Stomach smooth muscle (tissue), 2 donors: ENCODE results near the gene ABCD1.
"Not testable (repeated sequence)": the region's sequence is repeated elsewhere in the genome, so short reads cannot be mapped to it uniquely, and the experiment has no call there.

ENCODE experiments used
- H3K27ac ChIP-seq: one replicate; pipeline ENCODE4 v1.7.0; 2013; ENCODE audit warnings: mild to moderate bottlenecking, low read length, inconsistent platforms
- H3K27me3 ChIP-seq, 2 donors: one replicate each; pipeline ENCODE4 v1.7.0; 2013; ENCODE audit warnings: low read length in 2 of 2; ENCODE audit not compliant: insufficient read depth in 2 of 2, control insufficient read depth in 1 of 2
- H3K36me3 ChIP-seq, 2 donors: one replicate each; pipeline ENCODE4 v1.7.0; 2013; ENCODE audit warnings: low read length in 2 of 2; ENCODE audit not compliant: control insufficient read depth in 2 of 2, insufficient read depth in 2 of 2
- H3K4me1 ChIP-seq: one replicate; pipeline ENCODE4 v1.7.0; 2013; ENCODE audit warnings: low read length; ENCODE audit not compliant: control insufficient read depth, insufficient read depth
- H3K4me3 ChIP-seq, 2 donors: one replicate each; pipeline ENCODE4 v1.7.0; 2013; ENCODE audit warnings: low read length in 2 of 2
- H3K9ac ChIP-seq, 2 donors: one replicate each; pipeline ENCODE4 v1.7.0; 2013; ENCODE audit warnings: low read length in 2 of 2, mild to moderate bottlenecking in 1 of 2
- H3K9me3 ChIP-seq, 2 donors: one replicate each; pipeline ENCODE4 v1.7.0; 2013; ENCODE audit warnings: low read length in 2 of 2; ENCODE audit not compliant: control insufficient read depth in 2 of 2
- donor health status: healthy.
- donor health status: Pancreatic carcinoma.

ABCD1 gene

DNA sequence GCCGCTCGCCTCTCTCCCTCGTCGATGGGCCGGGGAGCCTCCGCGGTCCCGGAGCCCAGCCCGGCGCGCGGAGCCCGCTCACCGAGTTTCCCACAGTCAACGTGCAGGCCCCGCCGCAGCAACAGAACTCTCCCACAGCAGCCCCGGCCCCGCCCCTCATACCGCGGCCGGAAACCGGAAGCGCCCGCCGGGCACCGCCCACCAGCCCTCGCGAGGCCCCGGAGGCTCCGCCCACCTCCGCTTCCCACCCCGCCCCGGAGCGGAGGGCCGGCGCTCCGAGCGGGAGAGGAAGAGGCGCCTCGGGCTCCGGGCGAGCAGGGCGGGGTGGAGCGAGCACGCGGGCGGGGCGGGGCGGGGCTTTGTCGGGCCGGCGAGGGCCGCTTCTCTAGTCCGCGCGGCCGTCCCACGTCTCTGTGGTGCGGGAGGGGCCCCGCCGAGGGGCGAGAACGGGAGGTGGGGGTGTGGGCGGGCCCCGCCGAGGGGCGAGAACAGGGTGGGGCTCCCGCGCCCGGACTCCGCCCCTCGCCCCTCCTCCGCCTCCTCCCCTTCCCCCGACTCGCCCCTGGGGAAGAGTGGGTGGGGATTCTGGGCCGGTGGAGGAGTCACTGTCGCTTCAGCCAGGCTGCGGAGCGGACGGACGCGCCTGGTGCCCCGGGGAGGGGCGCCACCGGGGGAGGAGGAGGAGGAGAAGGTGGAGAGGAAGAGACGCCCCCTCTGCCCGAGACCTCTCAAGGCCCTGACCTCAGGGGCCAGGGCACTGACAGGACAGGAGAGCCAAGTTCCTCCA, at the start of gene ABCD1, which contains the start of gene BCAP31:
Gene ABCD1, plus strand, starts transcription at position 605 of the 787 bp plus-strand sequence. CDS start 411 bp downstream, outside the sequence.
Gene BCAP31, minus strand, starts transcription at position 136 of the 787 bp plus-strand sequence. CDS start 1,143 bp downstream, outside the sequence.
- Histone ChIP-seq H3K27me3 (peaks cover 0 to 12% of the 10 kb centered on the region in 2 donors), H3K27ac (peak within 1 kb of the TSS; percentile 76), H3K9ac (peak within 1 kb of the TSS; percentile 69 to 74), H3K4me3 (peak within 1 kb of the TSS; percentile 62 to 74), H3K9me3 (no peaks in the 10 kb centered on the region), H3K4me1 (peaks cover 57% of the 10 kb centered on the region), H3K36me3 (peaks cover 10 to 11% of the 10 kb centered on the region in 2 donors)

GRCh38 chrX:153681175-153681574, 43.5 kb upstream of the ABCD1 start:
- no peak overlapping the region for H3K4me3 ChIP-seq
- H3K36me3 ChIP-seq, result no peaks in the 10 kb centered on the region
- H3K27ac ChIP-seq, result no peak overlapping the region
- no peaks in the 10 kb centered on the region for H3K9me3 ChIP-seq
- no peak overlapping the region for H3K9ac ChIP-seq
- H3K27me3 ChIP-seq, result peaks cover 0 to 4% of the 10 kb centered on the region in 2 donors
- no peaks in the 10 kb centered on the region for H3K4me1 ChIP-seq

GRCh38 chrX:153683486-153683885, 41.2 kb upstream of the ABCD1 start:
- not testable (repeated sequence) for H3K27ac ChIP-seq, H3K9me3 ChIP-seq, H3K27me3 ChIP-seq, H3K4me1 ChIP-seq, H3K36me3 ChIP-seq, H3K4me3 ChIP-seq, H3K9ac ChIP-seq

DNA sequence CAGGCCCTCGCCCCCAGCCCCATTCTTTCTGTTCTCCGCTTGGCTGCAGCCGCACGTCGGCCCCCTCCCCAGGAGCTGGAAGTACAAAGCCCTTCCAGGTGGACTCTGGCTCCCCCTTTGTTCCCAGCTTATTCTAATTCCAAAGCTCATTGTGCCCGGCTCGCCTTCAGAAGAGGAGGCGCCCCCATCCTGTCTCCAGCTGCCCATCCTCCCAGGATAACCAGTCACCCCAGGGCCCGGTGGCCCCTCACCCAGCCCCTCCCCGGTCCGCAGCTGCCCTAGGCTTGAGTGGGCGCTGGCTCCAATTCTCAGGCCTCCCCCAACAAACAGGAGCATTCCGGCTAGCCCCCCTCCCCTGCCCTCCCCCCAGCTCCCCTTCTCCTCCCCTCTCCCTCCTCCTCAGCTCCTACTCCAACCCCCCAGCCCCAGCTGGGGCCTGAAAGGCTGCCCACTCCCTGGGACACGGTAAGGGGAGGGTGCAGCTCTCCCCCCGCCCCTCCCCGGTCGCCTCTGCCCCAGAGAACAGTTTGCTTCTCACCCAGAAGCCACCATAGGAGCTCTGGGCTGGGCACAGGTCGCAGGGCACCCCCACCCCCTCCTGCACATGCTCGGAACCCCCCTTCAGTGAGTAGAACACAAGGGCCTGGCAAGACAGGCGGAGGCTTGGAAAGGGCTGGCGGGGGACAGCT, 40.0 kb upstream of the ABCD1 start:
- Histone ChIP-seq H3K27me3 (peaks cover 0 to 4% of the 10 kb centered on the region in 2 donors), H3K9ac (no peak overlapping the region), H3K4me3 (no peak overlapping the region), H3K27ac (no peak overlapping the region), H3K4me1 (peaks cover 2% of the 10 kb centered on the region), H3K9me3 (no peaks in the 10 kb centered on the region), H3K36me3 (no peaks in the 10 kb centered on the region)

DNA sequence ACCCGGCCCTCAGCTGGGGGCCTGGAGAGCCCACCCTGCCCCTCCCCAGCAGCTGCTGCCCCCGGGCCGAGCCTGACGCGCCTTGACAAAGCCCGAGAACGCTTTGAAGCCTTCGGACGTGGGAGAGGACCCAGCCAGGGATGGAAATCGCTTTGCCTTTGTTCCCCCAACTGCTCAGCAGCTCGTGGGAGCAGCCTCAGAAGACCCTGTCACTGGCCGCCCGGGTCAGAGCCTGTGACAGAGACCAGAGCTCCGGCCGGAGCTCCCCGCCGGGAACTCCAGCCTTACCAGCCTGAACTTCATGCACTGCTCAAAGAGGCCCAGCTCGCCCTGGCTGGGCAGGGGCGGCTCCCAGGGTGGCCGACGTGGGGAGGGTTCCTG, 39.5 kb upstream of the ABCD1 start:
- H3K4me3 ChIP-seq, result no peak overlapping the region
- no peak overlapping the region for H3K27ac ChIP-seq
- no peaks in the 10 kb centered on the region for H3K9me3 ChIP-seq
- H3K36me3 ChIP-seq, result no peaks in the 10 kb centered on the region
- no peak overlapping the region for H3K9ac ChIP-seq
- peaks cover 0 to 2% of the 10 kb centered on the region in 2 donors for H3K27me3 ChIP-seq
- H3K4me1 ChIP-seq, result peaks cover 6% of the 10 kb centered on the region

DNA sequence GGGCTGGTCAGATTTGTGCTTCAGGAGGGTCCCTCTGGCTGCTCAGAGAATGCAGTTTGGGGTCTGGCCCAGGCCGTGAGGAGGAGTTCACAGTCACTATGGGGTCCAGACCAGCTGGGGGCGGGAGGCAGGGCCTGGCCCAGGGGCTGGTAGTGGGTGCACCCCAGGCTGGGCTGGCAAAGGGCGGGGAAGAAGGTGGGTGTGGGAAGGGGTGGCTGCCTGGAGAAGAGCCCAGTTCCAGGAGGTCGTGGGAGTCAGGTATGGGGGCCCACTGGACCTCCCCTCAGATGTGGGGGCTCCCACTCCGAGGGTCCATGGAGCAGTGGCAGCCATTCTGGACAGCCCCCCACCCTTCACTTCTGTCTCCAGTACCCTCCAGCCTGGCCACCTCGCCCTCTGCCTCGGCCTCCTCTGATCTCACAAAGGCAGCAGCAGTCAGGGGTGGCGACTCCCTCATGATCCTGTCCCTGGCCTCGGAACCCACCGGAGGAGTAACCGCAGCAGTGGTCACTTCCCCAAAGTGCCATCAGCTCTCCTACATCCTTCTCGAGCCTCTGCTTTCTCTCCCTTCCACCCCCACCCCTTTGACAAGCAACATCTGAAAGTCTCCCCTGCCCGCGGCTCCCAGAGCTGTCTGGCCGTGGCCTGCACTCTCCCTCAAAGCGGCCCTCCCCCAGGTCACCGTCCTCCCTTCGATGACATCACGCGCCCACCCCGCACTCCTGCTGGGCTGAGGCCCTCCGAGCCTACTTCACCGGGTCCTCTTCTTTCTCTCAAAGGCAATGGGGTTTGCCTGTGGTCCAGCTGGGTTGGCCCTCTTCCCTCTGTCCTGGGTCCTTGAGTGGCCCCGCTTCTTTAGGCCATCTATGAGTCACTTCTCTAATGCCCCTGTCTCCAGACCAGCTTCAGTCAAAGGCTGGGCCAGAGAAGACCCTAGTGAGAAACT, 38.6 kb upstream of the ABCD1 start:
- Histone ChIP-seq H3K27me3 (peaks cover 0 to 2% of the 10 kb centered on the region in 2 donors), H3K36me3 (no peaks in the 10 kb centered on the region), H3K9ac (no peak overlapping the region), H3K9me3 (no peaks in the 10 kb centered on the region), H3K4me1 (peaks cover 11% of the 10 kb centered on the region), H3K27ac (peak overlapping the region; percentile 24), H3K4me3 (no peak overlapping the region)

- no peaks in the 10 kb centered on the region for H3K9me3 ChIP-seq
- no peak overlapping the region for H3K4me3 ChIP-seq
- H3K9ac ChIP-seq, result no peak overlapping the region
- H3K27me3 ChIP-seq, result peaks cover 0 to 2% of the 10 kb centered on the region in 2 donors
- peaks cover 14% of the 10 kb centered on the region for H3K4me1 ChIP-seq
- peak overlapping the region; percentile 24 for H3K27ac ChIP-seq
- no peaks in the 10 kb centered on the region for H3K36me3 ChIP-seq
These were observed 37.9 kb upstream of the ABCD1 start for GRCh38 chrX:153686711-153687110.

DNA sequence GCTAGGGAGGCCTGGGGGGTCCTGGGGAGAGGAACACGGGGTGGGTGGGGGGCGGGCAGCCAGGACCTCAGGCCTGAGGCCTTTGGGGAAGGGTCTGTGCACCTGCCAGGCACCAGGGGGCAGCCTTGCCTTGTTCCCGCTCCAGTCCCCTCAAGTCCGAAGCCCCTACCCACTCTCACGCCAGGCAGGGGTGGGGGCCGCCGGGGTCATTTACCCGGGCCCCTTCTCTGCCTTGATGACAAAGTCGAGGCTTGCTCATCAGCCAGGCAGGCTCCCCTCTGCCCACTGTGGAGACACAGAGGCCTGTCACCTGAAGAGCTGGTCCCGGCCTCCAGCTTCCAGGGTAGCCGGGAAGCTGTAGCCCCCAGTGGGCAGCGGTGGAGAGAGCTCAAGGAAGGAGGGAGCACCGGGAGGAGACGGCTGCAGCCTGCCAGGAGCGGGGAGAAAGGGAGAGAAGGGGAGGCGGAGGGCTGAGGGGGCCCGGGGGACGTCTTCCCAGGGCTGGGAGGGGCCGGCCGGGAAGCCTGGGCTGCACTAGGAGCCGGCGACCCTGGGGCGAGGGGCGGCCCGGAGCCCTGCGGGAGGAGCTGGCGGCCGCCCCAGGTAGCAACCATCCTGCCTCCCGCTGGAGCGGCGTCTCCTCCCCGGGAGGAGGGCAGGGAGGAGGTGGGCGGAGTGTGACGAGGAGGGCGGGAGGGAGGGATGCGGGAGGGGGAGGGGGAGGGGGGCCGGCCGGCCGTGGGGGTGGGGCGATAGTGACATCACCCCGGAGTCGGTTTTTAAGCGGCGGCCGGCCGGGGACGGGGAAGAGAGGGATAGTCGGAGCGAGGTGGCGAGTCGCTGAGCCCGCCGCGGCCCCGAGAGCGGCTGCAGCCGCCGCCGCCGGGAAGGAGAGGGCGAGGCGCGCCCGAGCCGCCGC, 37.3 kb upstream of the ABCD1 start, which contains the start of gene SLC6A8:
Gene SLC6A8, plus strand, starts transcription at position 806 of the 919 bp plus-strand sequence. CDS start 649 bp downstream, outside the sequence.
- Histone ChIP-seq H3K9ac (peak within 1 kb of the TSS; percentile 36 to 51), H3K27ac (peak within 1 kb of the TSS; percentile 24), H3K36me3 (no peaks in the 10 kb centered on the region), H3K4me1 (peaks cover 19% of the 10 kb centered on the region), H3K4me3 (peak within 1 kb of the TSS; percentile 19 to 66), H3K27me3 (peaks cover 0 to 2% of the 10 kb centered on the region in 2 donors), H3K9me3 (no peaks in the 10 kb centered on the region)

- Histone ChIP-seq H3K4me1 (peaks cover 25% of the 10 kb centered on the region), H3K27ac (no peak overlapping the region), H3K4me3 (no peak overlapping the region), H3K36me3 (no peaks in the 10 kb centered on the region), H3K9ac (no peak overlapping the region), H3K27me3 (peaks cover 0 to 2% of the 10 kb centered on the region in 2 donors), H3K9me3 (no peaks in the 10 kb centered on the region)
These were observed 36.6 kb upstream of the ABCD1 start for GRCh38 chrX:153688071-153688470.
